ENCODE measurements around the gene POGK. TPM values are rescaled to one million over a fixed set of nuclear protein-coding genes. Genes with fewer than 3 reads are reported as not detected.
"Not testable (repeated sequence)": the region's sequence is repeated elsewhere in the genome, so short reads cannot be mapped to it uniquely, and the experiment has no call there.

The POGK gene
- 33.8 TPM for total RNA-seq
- long read RNA-seq, full-length matches to known transcripts: 3 of 47 reads
- long read RNA-seq, partial matches to known transcripts: 20 of 47 reads
- long read RNA-seq, other reads (novel, unspliced or antisense): 24 of 47 reads

DNA sequence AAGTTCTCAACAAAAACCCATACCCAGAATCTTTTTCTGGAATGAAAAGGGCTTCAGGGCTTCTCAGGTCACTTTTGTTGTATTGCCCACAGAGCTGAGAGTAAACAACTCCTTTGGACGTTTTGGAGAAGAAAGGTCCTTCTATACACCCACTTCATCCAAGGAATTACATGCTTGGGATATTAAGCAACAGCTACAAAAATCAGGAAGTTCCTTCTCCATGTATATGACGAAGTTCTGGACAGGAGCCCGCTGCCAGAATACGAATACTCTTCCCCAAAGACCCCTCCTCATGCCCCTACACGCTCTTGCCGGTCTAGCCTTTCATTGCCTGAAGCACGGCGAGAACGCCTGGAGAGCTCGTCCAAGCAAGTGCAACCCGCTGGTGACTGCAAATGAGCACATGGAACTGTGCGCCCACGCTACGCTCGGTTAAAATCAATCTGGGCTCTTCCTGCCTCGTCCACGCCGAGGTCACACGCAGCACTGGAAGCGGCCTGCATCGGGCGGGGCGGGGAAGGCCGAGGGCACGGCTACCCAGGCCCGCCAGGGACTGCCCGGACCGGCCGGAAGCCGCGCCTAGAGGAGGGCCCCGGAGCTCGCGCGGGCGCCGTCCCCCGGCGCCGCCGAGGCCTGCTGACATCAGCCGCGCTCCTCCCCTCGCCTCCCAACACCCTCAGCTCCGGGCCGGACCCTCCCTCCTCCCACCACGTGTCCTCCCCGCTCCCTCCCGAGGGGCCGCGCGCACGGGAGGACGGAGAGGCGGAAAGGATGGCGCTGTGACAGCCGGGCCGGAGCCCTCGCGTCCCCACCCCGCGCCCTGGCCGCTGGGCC lies at the start of gene POGK:
Gene POGK, plus strand, starts transcription at position 710 of the 834 bp plus-strand sequence. CDS start 1,482 bp downstream, outside the sequence.
- peak; percentile 95 for DNase-seq (ENCODE audit: low spot score)

GRCh38 chr1:166796620-166797236 lies 42.5 kb upstream of the POGK start:
- DNase-seq (ENCODE audit: low spot score): no peak

- no peak for DNase-seq (ENCODE audit: low spot score)
Observed at GRCh38 chr1:166808952-166809351, 30.3 kb upstream of the POGK start.

GRCh38 chr1:166811691-166812090 lies 27.6 kb upstream of the POGK start:
- DNase-seq (ENCODE audit: low spot score): no peak

DNA sequence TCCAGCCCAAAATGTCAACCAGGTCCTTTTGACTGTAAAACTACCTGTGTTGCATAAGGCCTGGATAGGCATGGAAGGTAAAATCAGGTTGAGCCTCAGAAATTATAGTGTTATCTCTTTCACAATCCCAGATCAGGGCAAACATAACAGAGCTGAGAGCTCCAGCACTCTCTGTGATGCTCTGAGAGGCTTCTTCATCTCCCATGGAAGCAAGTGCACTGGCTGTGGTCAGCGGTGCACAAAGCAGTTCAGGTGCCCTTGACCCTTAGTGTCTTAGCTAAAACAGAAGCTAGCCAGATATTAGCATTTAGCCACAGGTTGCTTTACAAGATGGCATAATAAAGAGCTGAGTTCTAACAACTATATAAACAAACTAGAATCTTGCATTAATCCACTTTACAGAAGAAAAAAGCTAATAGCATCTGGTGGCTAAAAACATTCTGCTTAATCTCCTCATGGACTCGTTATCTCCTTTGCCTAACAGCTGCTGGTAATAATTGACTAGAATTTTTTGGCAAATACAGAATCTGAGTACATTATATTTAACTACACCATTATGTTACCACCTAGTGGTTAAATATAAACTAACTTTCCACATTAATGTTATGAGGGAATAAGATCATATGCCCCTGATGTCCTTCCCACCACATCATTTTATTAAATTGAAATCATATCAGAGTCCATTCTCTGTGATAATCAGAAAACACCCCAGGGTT lies 25.6 kb upstream of the POGK start:
- no peak for DNase-seq (ENCODE audit: low spot score)

- no peak for DNase-seq (ENCODE audit: low spot score)
Observed at GRCh38 chr1:166814611-166815010, 24.7 kb upstream of the POGK start.

DNA sequence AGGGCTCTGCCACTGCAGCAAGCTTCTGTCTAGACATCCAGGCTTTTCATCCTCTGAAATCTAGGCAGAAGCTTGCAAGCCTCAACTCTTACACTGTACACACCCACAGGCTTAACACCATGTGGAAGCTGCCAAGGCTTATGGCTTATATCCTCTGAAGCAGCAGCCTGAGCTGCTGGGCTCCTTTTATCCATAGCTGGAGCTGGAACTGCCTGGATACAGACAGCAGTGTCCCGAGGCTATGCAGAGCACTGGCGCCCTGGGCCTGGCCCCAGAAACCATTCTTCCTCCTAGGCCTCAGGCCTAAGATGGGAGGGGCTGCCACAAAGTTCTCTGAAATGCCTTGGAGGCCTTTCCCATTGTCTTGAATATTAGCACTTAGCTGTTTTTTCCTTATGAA lies 19.3 kb upstream of the POGK start:
- DNase-seq (ENCODE audit: low spot score): no peak

DNA sequence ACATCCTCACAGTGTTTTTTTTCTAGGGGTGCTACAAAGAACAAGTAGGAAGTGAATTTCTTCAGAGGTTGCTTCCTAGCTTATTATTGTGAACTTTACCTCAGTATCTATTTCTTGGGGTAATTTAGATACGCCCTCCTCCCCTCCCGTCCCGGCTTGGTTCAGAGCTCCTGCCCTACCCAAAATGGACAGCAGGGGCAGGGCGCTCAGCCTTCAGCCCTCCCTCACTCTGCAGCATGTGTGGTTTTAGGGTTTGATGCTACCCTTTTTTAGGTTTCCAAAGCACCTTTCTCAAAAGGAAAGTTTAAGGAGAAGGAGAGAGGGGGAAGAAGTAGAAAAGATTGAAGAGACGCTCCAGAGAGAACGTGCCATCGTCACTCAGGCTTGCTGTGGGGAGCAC lies 16.9 kb upstream of the POGK start:
- DNase-seq (ENCODE audit: low spot score): no peak

DNA sequence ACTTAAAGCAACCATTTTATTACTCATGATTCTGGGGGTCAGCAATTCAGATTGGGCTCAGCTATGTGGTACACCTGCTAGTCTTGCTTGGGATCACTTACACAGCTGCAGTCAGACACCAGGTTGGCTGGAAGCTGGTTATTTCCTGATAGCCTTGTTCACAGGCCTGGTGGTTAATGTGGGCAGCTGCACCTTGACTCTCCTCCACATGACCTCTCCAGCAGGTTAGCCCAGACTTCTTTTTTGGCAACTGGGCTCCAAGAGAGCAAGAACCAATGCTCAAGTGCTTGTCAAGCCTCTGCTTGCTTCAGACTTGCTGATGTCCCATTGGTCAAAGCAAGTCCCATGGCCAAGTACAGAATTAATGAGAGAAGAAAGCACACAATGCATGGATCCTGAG lies 11.8 kb upstream of the POGK start:
- no peak for DNase-seq (ENCODE audit: low spot score)

DNA sequence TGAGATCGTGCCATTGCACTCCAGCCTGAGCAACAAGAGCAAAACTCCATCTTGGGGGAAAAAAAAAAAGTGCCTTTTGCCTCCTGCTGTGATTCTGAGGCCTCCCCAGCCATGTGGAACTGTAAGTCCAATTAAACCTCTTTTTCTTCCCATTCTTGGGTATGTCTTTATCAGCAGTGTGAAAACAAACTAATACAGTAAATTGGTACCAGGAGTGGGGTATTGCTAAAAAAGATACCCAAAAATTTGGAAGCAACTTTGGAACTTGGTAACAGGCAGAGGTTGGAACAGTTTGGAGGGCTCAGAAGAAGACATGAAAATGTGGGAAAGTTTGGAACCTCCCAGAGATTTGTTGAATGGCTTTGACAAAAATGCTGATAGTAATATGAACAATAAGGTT lies 9.5 kb upstream of the POGK start:
- DNase-seq (ENCODE audit: low spot score): not testable (repeated sequence)

DNA sequence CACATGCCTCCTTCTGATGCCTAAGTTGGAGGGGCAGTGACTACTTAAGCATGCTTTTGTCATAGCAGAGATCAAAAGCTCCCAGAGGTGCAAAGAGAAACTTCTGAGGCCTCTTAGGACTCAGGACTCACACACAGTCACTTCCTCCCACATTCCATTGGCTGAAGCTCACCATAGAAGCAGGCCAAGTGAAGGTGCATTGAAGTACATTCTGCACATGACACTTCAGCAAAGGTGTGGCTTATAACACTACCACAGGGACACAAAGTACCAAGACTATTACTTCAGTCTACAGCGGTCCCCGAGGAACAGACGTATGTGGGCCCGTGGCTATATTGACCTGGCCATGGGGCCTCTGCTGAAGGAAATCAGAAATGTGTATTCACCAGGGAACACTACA lies 2.5 kb upstream of the POGK start:
- DNase-seq (ENCODE audit: low spot score): no peak

DNA sequence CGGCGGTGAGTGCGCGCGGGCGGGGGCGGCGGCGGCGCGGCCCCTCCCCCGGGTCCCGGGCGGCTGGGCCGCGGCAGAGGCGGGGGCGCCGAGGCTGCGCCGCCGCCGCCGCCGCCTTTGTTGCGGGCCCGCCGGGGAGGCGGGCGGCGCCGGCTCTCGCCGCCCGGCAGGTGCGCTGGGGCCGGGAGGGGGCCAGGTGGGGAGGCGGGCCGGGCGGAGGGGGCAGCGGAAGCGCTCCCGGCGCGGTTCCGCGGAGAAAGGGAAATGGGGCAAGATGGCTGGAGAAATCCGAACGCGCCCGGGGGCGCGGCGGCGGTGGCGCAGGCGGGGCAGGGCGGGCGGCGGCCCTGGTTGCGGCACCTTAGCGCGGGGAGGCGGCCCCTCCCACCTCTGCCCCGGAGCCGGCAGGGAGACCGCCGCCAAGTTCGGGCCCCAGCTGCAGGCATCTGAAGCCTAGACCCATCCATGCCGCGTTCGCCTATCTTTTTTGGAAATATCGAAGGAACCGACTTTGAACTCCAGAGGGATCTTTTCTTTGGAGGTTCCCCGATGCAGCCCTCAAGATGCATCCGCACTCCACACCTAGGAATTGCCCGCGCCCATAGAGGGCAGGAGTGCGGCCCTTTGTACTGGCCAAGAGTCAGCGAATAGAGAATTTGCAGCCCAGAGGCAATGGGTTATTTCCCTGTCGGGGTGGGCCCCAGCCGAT lies 479 bp downstream of the POGK start:
- no peak for DNase-seq (ENCODE audit: low spot score)

DNA sequence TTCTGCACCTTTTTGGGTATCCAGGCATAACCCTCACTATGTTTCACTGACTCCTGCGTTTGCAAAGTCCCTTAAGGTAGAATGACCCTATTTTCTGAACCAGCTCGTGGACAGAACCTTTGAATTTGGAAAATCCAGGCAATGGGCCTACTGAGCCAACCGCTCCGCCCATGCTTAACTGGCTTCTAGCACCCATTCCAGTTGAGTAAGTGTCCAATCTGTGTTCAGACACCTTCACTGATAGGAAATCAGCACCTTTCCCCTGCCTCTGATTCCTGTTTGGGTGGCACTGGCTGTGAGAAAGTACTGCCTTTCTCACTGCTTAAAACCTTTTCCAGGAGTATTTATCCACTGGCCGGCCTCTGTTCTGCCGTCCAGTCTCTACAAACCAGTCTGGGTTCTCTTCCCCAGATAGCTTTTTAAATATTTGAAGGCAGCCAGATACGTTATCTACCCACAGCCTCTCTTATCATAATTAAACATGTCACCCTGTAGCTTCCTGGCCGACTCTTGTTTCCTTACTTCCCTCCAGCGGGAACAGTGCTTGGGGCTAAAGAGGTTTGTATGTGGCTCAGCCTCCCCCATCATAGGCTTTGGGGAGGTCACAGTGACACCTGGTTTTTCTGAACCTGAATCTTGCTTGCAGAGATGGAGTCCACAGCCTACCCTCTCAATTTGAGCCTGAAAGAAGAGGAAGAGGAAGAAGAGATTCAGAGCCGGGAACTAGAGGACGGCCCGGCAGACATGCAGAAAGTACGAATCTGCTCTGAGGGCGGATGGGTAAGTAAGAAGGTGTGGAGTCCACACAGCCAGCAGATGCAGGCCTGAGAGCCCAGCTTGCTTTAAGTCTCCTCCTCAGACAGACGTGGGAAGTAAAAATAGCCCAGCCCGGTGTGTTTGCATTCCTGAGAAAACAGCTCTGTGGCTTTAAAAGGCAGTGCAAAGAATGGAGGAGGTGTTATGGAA lies 1.3 kb downstream of the POGK start:
- no peak for DNase-seq (ENCODE audit: low spot score)

DNA sequence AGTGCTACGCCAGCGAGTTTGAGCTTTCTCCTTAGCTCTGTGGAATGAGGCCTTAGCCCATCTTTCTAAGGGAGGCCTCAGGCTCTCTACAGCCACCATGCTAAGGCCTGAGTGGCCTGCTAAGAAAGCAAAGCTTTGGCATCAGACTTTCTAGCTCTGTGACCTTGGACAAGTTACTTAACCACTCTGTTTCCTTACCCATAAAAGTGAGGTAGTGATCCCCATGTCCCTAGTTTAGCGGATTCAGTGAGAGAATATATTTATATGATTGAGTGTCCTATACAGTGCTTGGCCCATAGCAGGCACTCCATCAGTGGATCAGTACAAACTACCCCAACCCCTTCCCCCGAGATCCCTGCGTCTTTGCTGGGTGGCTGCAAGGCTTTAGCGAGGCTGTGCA lies 4.0 kb downstream of the POGK start:
- DNase-seq (ENCODE audit: low spot score): no peak

DNA sequence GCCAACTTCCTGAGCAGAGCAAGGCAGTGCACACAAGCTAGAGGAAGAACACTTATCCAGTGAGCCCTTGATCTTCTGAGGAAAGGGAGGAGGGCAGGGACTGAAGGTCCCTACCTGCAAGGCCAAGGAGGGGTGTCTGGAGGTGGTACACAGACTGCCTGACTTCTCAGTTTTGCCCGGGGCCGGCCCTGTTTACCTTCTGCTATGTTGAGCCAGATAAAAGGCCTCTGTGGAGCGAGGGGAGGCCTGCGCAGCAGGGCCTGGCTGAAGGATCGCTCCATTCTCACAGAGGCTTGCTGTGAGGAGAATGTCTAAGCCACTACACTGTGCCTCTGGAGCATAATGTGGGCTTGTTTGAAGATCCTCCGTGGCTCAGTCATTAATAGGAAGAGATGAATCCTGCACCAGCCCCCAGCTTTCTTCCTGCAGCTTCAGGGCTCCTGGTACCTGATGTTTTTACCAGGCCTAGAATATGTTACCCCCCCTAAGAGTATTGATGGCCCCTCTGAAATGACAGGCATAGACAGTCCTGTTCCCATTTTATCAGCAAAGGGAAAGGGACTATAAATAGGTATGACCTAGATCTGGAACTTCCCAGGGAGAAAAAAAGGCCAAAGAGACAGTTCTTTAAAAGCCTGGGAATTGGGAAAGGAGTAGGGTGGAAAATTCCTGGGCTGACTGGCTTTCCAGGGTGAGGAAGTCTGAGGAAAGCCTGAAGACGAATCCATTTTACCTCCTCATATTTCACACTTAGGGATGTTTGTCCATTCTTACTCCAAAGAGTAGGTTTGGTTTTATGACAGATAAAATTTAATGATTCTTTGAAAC lies 4.7 kb downstream of the POGK start:
- DNase-seq (ENCODE audit: low spot score): no peak

- DNase-seq (ENCODE audit: low spot score): no peak
Observed at GRCh38 chr1:166844791-166845190, 5.5 kb downstream of the POGK start.

DNA sequence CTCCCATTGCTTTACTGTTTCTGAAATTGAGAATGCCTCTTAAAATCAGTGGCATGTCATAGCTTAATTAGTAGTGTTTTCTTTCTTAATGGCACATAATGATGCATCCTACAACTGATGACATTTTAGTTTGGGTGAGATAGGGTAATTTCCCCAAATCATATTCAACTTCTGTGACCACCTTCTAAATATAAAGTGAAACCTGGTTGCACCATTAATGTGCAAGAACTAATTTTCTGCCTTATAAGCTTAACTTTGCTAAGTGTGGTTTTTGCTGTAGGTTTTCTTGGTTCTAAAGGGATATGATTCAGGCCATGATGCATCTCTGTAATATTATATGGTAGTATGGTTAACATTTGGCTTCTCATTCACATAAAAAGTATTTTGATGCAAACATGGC lies 8.9 kb downstream of the POGK start:
- no peak for DNase-seq (ENCODE audit: low spot score)

DNA sequence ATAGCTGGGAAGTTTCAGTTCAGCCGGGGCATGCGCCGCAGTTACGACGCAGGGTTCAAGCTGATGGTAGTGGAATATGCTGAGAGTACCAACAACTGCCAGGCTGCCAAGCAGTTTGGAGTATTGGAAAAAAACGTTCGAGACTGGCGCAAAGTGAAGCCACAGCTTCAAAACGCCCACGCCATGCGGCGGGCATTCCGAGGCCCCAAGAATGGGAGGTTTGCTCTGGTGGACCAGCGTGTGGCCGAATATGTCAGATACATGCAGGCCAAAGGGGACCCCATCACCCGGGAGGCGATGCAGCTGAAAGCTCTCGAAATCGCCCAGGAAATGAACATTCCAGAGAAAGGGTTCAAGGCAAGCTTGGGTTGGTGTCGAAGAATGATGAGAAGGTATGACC lies 9.9 kb downstream of the POGK start:
- DNase-seq (ENCODE audit: low spot score): no peak

GRCh38 chr1:166852918-166853317 lies 13.6 kb downstream of the POGK start:
- DNase-seq (ENCODE audit: low spot score): no peak
